ENCODE measurements around the gene SHISA7. TPM values are rescaled to one million over a fixed set of nuclear protein-coding genes. Genes with fewer than 3 reads are reported as not detected.

The SHISA7 gene
- total RNA-seq (not detected in 2 replicates), polyA plus RNA-seq (not detected in 2 replicates)

GRCh38 chr19:55443045-55443823 lies at the start of gene SHISA7:
Gene SHISA7, minus strand, starts transcription at chr19:55443300. Its CDS starts 437 bp downstream, at chr19:55442863.
- no peak within 1 kb of the TSS for H3K4me3 ChIP-seq
- TF ChIP-seq CTCF (IDR thresholded peaks at IDR 0.05; ENCODE audit: low read depth, low read length): no peak
- no peaks in the 10 kb centered on the region for H3K36me3 ChIP-seq
- H3K27ac ChIP-seq: no peak within 1 kb of the TSS
- no peaks in the 10 kb centered on the region for H3K9me3 ChIP-seq (ENCODE audit: low read depth)
- H3K27me3 ChIP-seq: peaks cover 100% of the 10 kb centered on the region
- no peak for DNase-seq (ENCODE audit: low read depth in 1 of 2, low spot score in 1 of 2)
- no peaks in the 10 kb centered on the region for H3K4me1 ChIP-seq (ENCODE audit: low read depth)

- peaks cover 11% of the 10 kb centered on the region for H3K4me1 ChIP-seq (ENCODE audit: low read depth)
Measured at GRCh38 chr19:55492362-55492944, 49.4 kb upstream of the SHISA7 start.

GRCh38 chr19:55491546-55492360 lies 48.7 kb upstream of the SHISA7 start:
- H3K27ac ChIP-seq: no peak overlapping the region
- H3K9me3 ChIP-seq (ENCODE audit: low read depth): no peaks in the 10 kb centered on the region
- no peaks in the 10 kb centered on the region for H3K36me3 ChIP-seq
- peaks cover 18% of the 10 kb centered on the region for H3K4me1 ChIP-seq (ENCODE audit: low read depth)
- H3K4me3 ChIP-seq: no peak overlapping the region
- DNase-seq (ENCODE audit: low read depth in 1 of 2, low spot score in 1 of 2): no peak
- no peaks in the 10 kb centered on the region for H3K27me3 ChIP-seq
- no peak for TF ChIP-seq CTCF (IDR thresholded peaks at IDR 0.05; ENCODE audit: low read depth, low read length)

More at GRCh38 chr19:55492362-55492944, 49.4 kb upstream of the SHISA7 start:
- no peaks in the 10 kb centered on the region for H3K9me3 ChIP-seq (ENCODE audit: low read depth)
- DNase-seq (ENCODE audit: low read depth in 1 of 2, low spot score in 1 of 2): no peak
- no peak for TF ChIP-seq CTCF (IDR thresholded peaks at IDR 0.05; ENCODE audit: low read depth, low read length)
- H3K36me3 ChIP-seq: no peaks in the 10 kb centered on the region
- H3K4me3 ChIP-seq: no peak overlapping the region
- H3K27ac ChIP-seq: no peak overlapping the region
- H3K27me3 ChIP-seq: no peaks in the 10 kb centered on the region

- Histone ChIP-seq H3K4me1 (ENCODE audit: low read depth) (peaks cover 23% of the 10 kb centered on the region), H3K27ac (no peak overlapping the region), H3K9me3 (ENCODE audit: low read depth) (no peaks in the 10 kb centered on the region), H3K36me3 (no peaks in the 10 kb centered on the region), H3K27me3 (no peaks in the 10 kb centered on the region), H3K4me3 (no peak overlapping the region)
- peak in 1 of 2 donors; percentile 42 for DNase-seq (ENCODE audit: low read depth in 1 of 2, low spot score in 1 of 2)
- TF ChIP-seq CTCF (IDR thresholded peaks at IDR 0.05; ENCODE audit: low read depth, low read length): no peak
Measured at GRCh38 chr19:55490478-55491432, 47.7 kb upstream of the SHISA7 start.
